GM12878 (cell line): ENCODE results near the gene SCTR. TPM values are rescaled to one million over a fixed set of nuclear protein-coding genes. Genes with fewer than 3 reads are reported as not detected.

Experiments
- ATAC-seq: fragments of 200-7000 bp; cut with Tn5 transposase; 3 replicates; pipeline ENCODE4 v1.9.1; 2020; ENCODE audit warnings: mild to moderate bottlenecking, moderate library complexity
- BruUV-seq: library from RNA; stranded (reverse); fragments of 400-500 nt; replicated peaks from 2 replicates; lab custom pipeline; 2021; lab: Mats Ljungman, UMichigan
- CTCF ChIA-PET: fragments of 300-600 bp; sonication (Branson Sonifier 250); formaldehyde crosslinking; extraction: SDS; loops from one replicate; lab custom pipeline; 2021; ENCODE audit warnings: inconsistent platforms; lab: Yijun Ruan, JAX
- POLR2A ChIA-PET: fragments of 350-600 bp; formaldehyde crosslinking; extraction: SDS; loops from one replicate; lab custom pipeline; 2021; ENCODE audit warnings: inconsistent platforms; lab: Charles Lee
- RAD21 ChIA-PET: fragments of 300-600 bp; sonication (Branson Sonifier 250); formaldehyde crosslinking; loops from one replicate; lab custom pipeline; 2023; ENCODE audit warnings: antibody characterized with exemption; ENCODE audit not compliant: unreplicated experiment; lab: Charles Lee
- SMC1A ChIA-PET: fragments of 300-600 bp; sonication (Branson Sonifier 250); formaldehyde crosslinking; loops from one replicate; lab custom pipeline; 2023; ENCODE audit not compliant: unreplicated experiment, uncharacterized antibody; lab: Charles Lee
- DNase-seq: peaks from one replicate; pipeline ENCODE4 v3.0.0-alpha.2; 2011; ENCODE audit warnings: low read depth, low spot score
- FAIRE-seq: peaks from 3 replicates; lab custom pipeline; 2011; peaks lifted over from hg19 to GRCh38; lab: Jason Lieb, UNC
- H2AFZ ChIP-seq: 2 replicates; pipeline ENCODE4 v1.6.0; 2011; ENCODE audit warnings: low read depth, low read length, control low read depth; ENCODE audit not compliant: control insufficient read depth
- H3K27ac ChIP-seq: 2 replicates; pipeline ENCODE4 v1.5.1; 2011; ENCODE audit warnings: control low read depth; ENCODE audit not compliant: control insufficient read depth, insufficient read depth
- H3K27me3 ChIP-seq, 2 experiments: replicated peaks in 1 of 2; 2 replicates each; pipeline versions ENCODE4 v1.6.0 to v1.6.1; 2011; ENCODE audit warnings: low read length in 1 of 2; ENCODE audit not compliant: control insufficient read depth in 2 of 2, insufficient read depth in 2 of 2
- H3K36me3 ChIP-seq, 2 experiments: 2 replicates each; pipeline ENCODE4 v1.5.1; 2011; ENCODE audit warnings: low read length in 1 of 2; ENCODE audit not compliant: control insufficient read depth in 2 of 2, insufficient read depth in 2 of 2
- H3K4me1 ChIP-seq: 2 replicates; pipeline ENCODE4 v1.6.1; 2011; ENCODE audit warnings: mild to moderate bottlenecking, low read length, moderate library complexity, mixed read lengths; ENCODE audit not compliant: control insufficient read depth, insufficient read depth
- H3K4me2 ChIP-seq: 2 replicates; pipeline ENCODE4 v1.6.0; 2011; ENCODE audit warnings: control low read depth; ENCODE audit not compliant: control insufficient read depth, insufficient read depth
- H3K4me3 ChIP-seq: fragments of 200-600 bp; sonication (generic); 2 replicates; pipeline ENCODE4 v1.5.1; 2016
- H3K79me2 ChIP-seq: 2 replicates; pipeline ENCODE4 v1.6.0; 2011; ENCODE audit warnings: low read length; ENCODE audit not compliant: control insufficient read depth, insufficient read depth
- H3K9ac ChIP-seq: 2 replicates; pipeline ENCODE4 v1.8.0; 2011; ENCODE audit warnings: low read length, control low read depth, mixed read lengths; ENCODE audit not compliant: control insufficient read depth, insufficient read depth
- H3K9me3 ChIP-seq: replicated peaks from 3 replicates; pipeline ENCODE4 v1.5.1; 2011; ENCODE audit warnings: mild to moderate bottlenecking, low read length; ENCODE audit not compliant: control insufficient read depth, insufficient read depth
- H4K20me1 ChIP-seq: 2 replicates; pipeline ENCODE4 v1.6.0; 2011; ENCODE audit not compliant: control insufficient read depth, insufficient read depth
- ATF7 ChIP-seq: fragments of 450-650 bp; IDR thresholded peaks from 2 replicates; pipeline ENCODE4 v1.6.1; 2016; ENCODE audit warnings: low read depth, mild to moderate bottlenecking
- NBN ChIP-seq: fragments of 450-650 bp; IDR thresholded peaks from 2 replicates; pipeline ENCODE4 v1.6.1; 2016
- NFYB ChIP-seq: IDR thresholded peaks from 2 replicates; pipeline ENCODE4 v1.6.1; 2011; ENCODE audit warnings: low read depth, mild to moderate bottlenecking, low read length, improper control_type of control experiment, moderate library complexity; ENCODE audit not compliant: insufficient read depth
- ZBTB4 ChIP-seq: fragments of 450-650 bp; formaldehyde crosslinking; IDR thresholded peaks from 2 replicates; pipeline ENCODE4 v1.4.0; 2022; ENCODE audit warnings: mild to moderate bottlenecking, moderate library complexity
- ZNF217 ChIP-seq: fragments of 450-650 bp; IDR thresholded peaks from 2 replicates; pipeline ENCODE4 v1.6.1; 2017; ENCODE audit warnings: antibody characterized with exemption, mild to moderate bottlenecking
- WGBS: methylation state at CpG from one replicate; pipeline ENCODE4 v1.1.6; 2016; ENCODE audit warnings: low lambda C conversion rate; ENCODE audit not compliant: insufficient replicate concordance, insufficient coverage; ENCODE audit errors: missing lambda C conversion rate; 5-methylcytosine and 5-hydroxymethylcytosine counted together
- in situ Hi-C: fragments of 300-500 bp; cut with MboI; formaldehyde crosslinking; loops from 9 replicates; pipeline ENCODE4 v1.14.3; 2018; ENCODE audit warnings: mixed read lengths
- intact Hi-C: fragments of 100-400 bp; cut with micrococcal nuclease; formaldehyde crosslinking; loops from one replicate; pipeline ENCODE4 v1.14.2; 2022; ENCODE audit not compliant: unreplicated experiment
- polyA plus RNA-seq, 11 experiments: library from polyadenylated mRNA; depleted of rRNA in 4 of 11; unstranded in 6 of 11; stranded (reverse) in 5 of 11; fragments of >200 nt; fragmentation: Nextera tagmentation in 4 of 11; fragmentation: Illumina TruSeq in 1 of 11; extraction: Ambion mirVana in 4 of 11; extraction: Trizol in 1 of 11; gene quantifications; 1 replicate in 1 of 11; 2 replicates in 10 of 11; pipeline versions ENCODE4 v1.2.1 to v1.2.3, GENCODE V29; 2011 to 2016; ENCODE audit warnings: inconsistent platforms in 2 of 11, missing spikeins in 2 of 11, low read depth in 1 of 11
- total RNA-seq, 4 experiments: library from RNA; depleted of rRNA in 3 of 4; stranded (reverse); fragments of >200 nt in 3 of 4; fragmentation: Illumina TruSeq in 1 of 4; extraction: Trizol in 1 of 4; gene quantifications; 2 replicates each; pipeline versions ENCODE4 v1.2.1 to v1.2.3, GENCODE V29; 2013 to 2021

SCTR gene
- total and polyA plus RNA-seq, 10 of the 15 experiments (the other 5 are each of a cell fraction or from before 2014, with no cell fraction given), result 0.26 TPM; not detected in 9

- no peak for TF ChIP-seq ZBTB4 (CRISPR knock-in tag)
- no peak for TF ChIP-seq NFYB
- no peak for TF ChIP-seq NBN
- no peak for TF ChIP-seq ATF7
Measured at GRCh38 chr2:119517433-119517832, 6.8 kb downstream of the SCTR start (continued).

- Histone ChIP-seq H3K4me3 (no peak overlapping the region), H3K36me3 (no peaks in the 10 kb centered on the region), H3K27ac (no peak overlapping the region), H3K9ac (no peak overlapping the region), H3K9me3 (no peaks in the 10 kb centered on the region), H4K20me1 (no peaks in the 10 kb centered on the region), H3K27me3 (no peaks in the 10 kb centered on the region; a peak in 1 of 4 replicates), H3K4me1 (no peaks in the 10 kb centered on the region; the same call in 1 of the 2 replicates), H2AFZ (no peak overlapping the region), H3K4me2 (no peak overlapping the region), H3K79me2 (no peaks in the 10 kb centered on the region)
- intact Hi-C loops (no loop called here), in situ Hi-C loops (no loop called here)
- TF ChIP-seq ZNF217, result no peak
- ChIA-PET POLR2A (no interaction called here), SMC1A (interaction anchor here (0.6 to 1.7 kb wide), 2 partner anchors 12 to 33 kb away, joined by 3 read pairs; no protein-coding TSS in a partner anchor), RAD21 (no interaction called here), CTCF (interaction anchor here (1.0 to 3.2 kb wide), 3 partner anchors 16 to 145 kb away, joined by 3 to 13 read pairs (median 4); no protein-coding TSS in a partner anchor)
- FAIRE-seq (no peak), ATAC-seq (no peak), DNase-seq (no peak)
- 0% methylated on average over 2 of the region's 2 CpGs for WGBS
- BruUV-seq, result no TSS peak
Measured at GRCh38 chr2:119516121-119516520, 8.2 kb downstream of the SCTR start.
